SU-DHL-6 (cell line): ENCODE results near the gene SYT4.

Experiments
- H2AFZ ChIP-seq: fragments of 200-600 bp; sonication (generic); 2 replicates; pipeline ENCODE4 v1.6.1; 2014; ENCODE audit warnings: low read depth, mild to moderate bottlenecking, moderate library complexity, mixed read lengths, antibody characterized with exemption, low read length; ENCODE audit not compliant: severe bottlenecking
- H3F3A ChIP-seq: fragments of 200-600 bp; shearing (Covaris generic); 2 replicates; pipeline ENCODE4 v1.6.0; 2016; ENCODE audit warnings: antibody characterized with exemption, mild to moderate bottlenecking; ENCODE audit not compliant: insufficient read depth
- H3K27ac ChIP-seq: fragments of 200-600 bp; sonication (generic); 2 replicates; pipeline ENCODE4 v1.5.1; 2016; ENCODE audit warnings: low read depth, mild to moderate bottlenecking, low read length, moderate library complexity, mixed read lengths
- H3K27me3 ChIP-seq: fragments of 200-600 bp; sonication (generic), shearing (Covaris generic); 2 replicates; pipeline ENCODE4 v1.6.0; 2014; ENCODE audit warnings: mild to moderate bottlenecking, low read length
- H3K36me3 ChIP-seq: fragments of 200-600 bp; sonication (generic); 2 replicates; pipeline ENCODE4 v1.6.1; 2014; ENCODE audit warnings: mild to moderate bottlenecking, low read length, mixed read lengths
- H3K4me2 ChIP-seq: fragments of 300-600, 200-600 bp; shearing (Covaris generic), sonication (generic); 2 replicates; pipeline ENCODE4 v1.6.0; 2014; ENCODE audit warnings: low read length, low read depth, mild to moderate bottlenecking; ENCODE audit not compliant: poor library complexity, severe bottlenecking
- H3K4me3 ChIP-seq: fragments of 200-600 bp; sonication (generic); 2 replicates; pipeline ENCODE4 v1.5.1; 2014; ENCODE audit warnings: antibody characterized with exemption, low read length, mild to moderate bottlenecking, mixed read lengths; ENCODE audit not compliant: insufficient read depth, poor library complexity, severe bottlenecking
- H3K79me2 ChIP-seq: fragments of 200-600 bp; sonication (generic); 2 replicates; pipeline ENCODE4 v1.6.1; 2014; ENCODE audit warnings: mild to moderate bottlenecking, low read length, moderate library complexity; ENCODE audit not compliant: insufficient read depth
- H3K9ac ChIP-seq: fragments of 200-600 bp; sonication (generic); 2 replicates; pipeline ENCODE4 v1.7.0; 2014; ENCODE audit warnings: mild to moderate bottlenecking, low read length
- H3K9me2 ChIP-seq: fragments of 200-600 bp; sonication (generic); replicated peaks from 2 replicates; pipeline ENCODE4 v1.6.1; 2014; ENCODE audit warnings: low read length; ENCODE audit not compliant: insufficient read depth
- H3K9me3 ChIP-seq: fragments of 200-600 bp; sonication (generic); 2 replicates; pipeline ENCODE4 v1.6.1; 2014; ENCODE audit warnings: low read length, mixed read lengths; ENCODE audit not compliant: insufficient read depth
- H4K20me1 ChIP-seq: fragments of 200-600 bp; sonication (generic); 2 replicates; pipeline ENCODE4 v1.6.1; 2014; ENCODE audit warnings: low read depth, mild to moderate bottlenecking, antibody characterized with exemption, low read length, moderate library complexity, mixed read lengths
- EZH2phosphoT487 ChIP-seq: fragments of 200-600 bp; sonication (generic), shearing (Covaris generic); conservative IDR thresholded peaks from 2 replicates; pipeline ENCODE4 v1.6.1; 2018; ENCODE audit warnings: mild to moderate bottlenecking, antibody characterized with exemption, low read length, moderate library complexity, mixed read lengths
- TF ChIP-seq, protein P1 (sequence below): fragments of 200-600 bp; sonication (generic); IDR thresholded peaks from one replicate; pipeline ENCODE4 v1.5.1; 2017; ENCODE audit warnings: antibody characterized with exemption, mild to moderate bottlenecking, low read length, moderate library complexity; ENCODE audit not compliant: insufficient read depth, poor library complexity, severe bottlenecking

Gene SYT4

GRCh38 chr18:43248610-43249249 is 28.6 kb downstream of the SYT4 start:
- no peak overlapping the region for H3K4me2 ChIP-seq
- no peak overlapping the region for H3K9ac ChIP-seq
- no peaks in the 10 kb centered on the region for H3F3A ChIP-seq
- H3K27me3 ChIP-seq: no peaks in the 10 kb centered on the region
- no peaks in the 10 kb centered on the region for H3K79me2 ChIP-seq
- H3K4me3 ChIP-seq: no peak overlapping the region
- TF ChIP-seq, protein P1, sequence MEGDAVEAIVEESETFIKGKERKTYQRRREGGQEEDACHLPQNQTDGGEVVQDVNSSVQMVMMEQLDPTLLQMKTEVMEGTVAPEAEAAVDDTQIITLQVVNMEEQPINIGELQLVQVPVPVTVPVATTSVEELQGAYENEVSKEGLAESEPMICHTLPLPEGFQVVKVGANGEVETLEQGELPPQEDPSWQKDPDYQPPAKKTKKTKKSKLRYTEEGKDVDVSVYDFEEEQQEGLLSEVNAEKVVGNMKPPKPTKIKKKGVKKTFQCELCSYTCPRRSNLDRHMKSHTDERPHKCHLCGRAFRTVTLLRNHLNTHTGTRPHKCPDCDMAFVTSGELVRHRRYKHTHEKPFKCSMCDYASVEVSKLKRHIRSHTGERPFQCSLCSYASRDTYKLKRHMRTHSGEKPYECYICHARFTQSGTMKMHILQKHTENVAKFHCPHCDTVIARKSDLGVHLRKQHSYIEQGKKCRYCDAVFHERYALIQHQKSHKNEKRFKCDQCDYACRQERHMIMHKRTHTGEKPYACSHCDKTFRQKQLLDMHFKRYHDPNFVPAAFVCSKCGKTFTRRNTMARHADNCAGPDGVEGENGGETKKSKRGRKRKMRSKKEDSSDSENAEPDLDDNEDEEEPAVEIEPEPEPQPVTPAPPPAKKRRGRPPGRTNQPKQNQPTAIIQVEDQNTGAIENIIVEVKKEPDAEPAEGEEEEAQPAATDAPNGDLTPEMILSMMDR: no peak
- no peak for TF ChIP-seq EZH2phosphoT487
- peaks cover 4% of the 10 kb centered on the region; the same call in 1 of the 2 replicates for H3K9me2 ChIP-seq
- H4K20me1 ChIP-seq: no peaks in the 10 kb centered on the region
- H3K36me3 ChIP-seq: no peaks in the 10 kb centered on the region
- H3K27ac ChIP-seq: no peak overlapping the region
- H2AFZ ChIP-seq: no peak overlapping the region
- no peaks in the 10 kb centered on the region for H3K9me3 ChIP-seq

GRCh38 chr18:43247944-43248343 is 29.3 kb downstream of the SYT4 start:
- no peaks in the 10 kb centered on the region for H4K20me1 ChIP-seq
- no peak for TF ChIP-seq EZH2phosphoT487
- TF ChIP-seq, protein P1: no peak
- H2AFZ ChIP-seq: no peak overlapping the region
- H3K4me2 ChIP-seq: no peak overlapping the region
- no peaks in the 10 kb centered on the region for H3K27me3 ChIP-seq
- no peaks in the 10 kb centered on the region for H3K9me3 ChIP-seq
- H3K9me2 ChIP-seq: peaks cover 4% of the 10 kb centered on the region; the same call in 1 of the 2 replicates
- H3F3A ChIP-seq: no peaks in the 10 kb centered on the region
- H3K36me3 ChIP-seq: no peaks in the 10 kb centered on the region
- no peak overlapping the region for H3K4me3 ChIP-seq
- H3K9ac ChIP-seq: no peak overlapping the region
- H3K27ac ChIP-seq: no peak overlapping the region
- no peaks in the 10 kb centered on the region for H3K79me2 ChIP-seq

DNA sequence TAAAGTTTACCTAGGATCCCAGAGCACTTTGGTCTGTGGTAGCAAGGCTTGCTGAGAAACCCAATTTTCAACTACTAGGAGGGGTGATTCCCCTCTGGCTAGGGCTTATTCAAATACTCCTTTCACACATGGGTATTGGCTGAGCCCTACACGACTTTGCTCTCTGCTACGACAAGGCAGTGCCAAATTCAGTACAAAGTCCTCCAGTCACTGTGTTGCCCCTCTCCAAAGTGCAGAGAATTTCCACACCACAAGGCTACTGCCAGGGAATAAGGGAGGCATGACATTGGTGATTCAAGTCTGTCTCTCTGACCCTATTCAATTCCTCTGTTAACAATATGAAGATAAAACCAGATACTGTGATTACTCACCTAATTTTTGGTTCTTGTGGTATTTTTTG is 38.9 kb downstream of the SYT4 start:
- Histone ChIP-seq H3K9me2 (no peaks in the 10 kb centered on the region), H3K9ac (no peak overlapping the region), H3K36me3 (no peaks in the 10 kb centered on the region), H3K79me2 (no peaks in the 10 kb centered on the region), H3K4me2 (no peak overlapping the region), H3F3A (no peaks in the 10 kb centered on the region), H3K27me3 (no peaks in the 10 kb centered on the region), H2AFZ (no peak overlapping the region), H4K20me1 (no peaks in the 10 kb centered on the region), H3K9me3 (no peaks in the 10 kb centered on the region), H3K4me3 (no peak overlapping the region), H3K27ac (no peak overlapping the region)
- TF ChIP-seq, protein P1: no peak
- no peak for TF ChIP-seq EZH2phosphoT487
